Measurements from ENCODE around the gene PRDX3.

The PRDX3 gene

GRCh38 chr10:119119400-119119799 is 59.2 kb downstream of the PRDX3 start:
- no peak overlapping the region for H3K4me3 ChIP-seq (ENCODE audit: control insufficient read depth, low read depth, low read length)
- TF ChIP-seq CTCF (conservative IDR thresholded peaks at IDR 0.05; ENCODE audit: control insufficient read depth, insufficient read depth, low read depth, low read length), result no peak
- DNase-seq (ENCODE audit: low read depth), result no peak

- H3K4me3 ChIP-seq (ENCODE audit: control insufficient read depth, low read depth, low read length), result no peak overlapping the region
- no peak for TF ChIP-seq CTCF (conservative IDR thresholded peaks at IDR 0.05; ENCODE audit: control insufficient read depth, insufficient read depth, low read depth, low read length)
- DNase-seq (ENCODE audit: low read depth), result no peak
These were observed 60.4 kb downstream of the PRDX3 start for GRCh38 chr10:119118231-119118630.

Measured in fibroblast of mammary gland (primary cell).